GM19023 (cell line): ENCODE results near the gene LAMB2.

Source experiments
- ATAC-seq: cut with Tn5 transposase; IDR thresholded peaks from one replicate; pipeline ENCODE4 v1.9.1; 2021; ENCODE audit warnings: mild to moderate bottlenecking, moderate library complexity; ENCODE audit not compliant: unreplicated experiment

LAMB2 gene

GRCh38 chr3:49076646-49077045 lies 56.2 kb downstream of the LAMB2 start:
- ATAC-seq: no peak

- ATAC-seq: no peak
Observed at GRCh38 chr3:49076116-49076515, 56.7 kb downstream of the LAMB2 start.
